ENCODE results near the gene AUTS2.
"Not testable (repeated sequence)": the region's sequence is repeated elsewhere in the genome, so short reads cannot be mapped to it uniquely, and the experiment has no call there.

Gene AUTS2

GRCh38 chr7:69761290-69761922, 163.1 kb downstream of the AUTS2 start:
- DNase-seq (ENCODE audit: low spot score) = no peak

- DNase-seq (ENCODE audit: low spot score) = no peak
These were observed 164.6 kb downstream of the AUTS2 start for GRCh38 chr7:69762821-69763352.

- DNase-seq (ENCODE audit: low spot score) = no peak
These were observed 165.2 kb downstream of the AUTS2 start for GRCh38 chr7:69763513-69763912.

GRCh38 chr7:69764147-69764546, 165.9 kb downstream of the AUTS2 start:
- no peak for DNase-seq (ENCODE audit: low spot score)

- no peak for DNase-seq (ENCODE audit: low spot score)
These were observed 166.4 kb downstream of the AUTS2 start for GRCh38 chr7:69764681-69765080.

GRCh38 chr7:69765879-69766278, 167.6 kb downstream of the AUTS2 start:
- no peak for DNase-seq (ENCODE audit: low spot score)

- no peak for DNase-seq (ENCODE audit: low spot score)
These were observed 170.8 kb downstream of the AUTS2 start for GRCh38 chr7:69768986-69769595.

GRCh38 chr7:69769826-69770225, 171.6 kb downstream of the AUTS2 start:
- no peak for DNase-seq (ENCODE audit: low spot score)

GRCh38 chr7:69770613-69771012, 172.3 kb downstream of the AUTS2 start:
- no peak for DNase-seq (ENCODE audit: low spot score)

GRCh38 chr7:69772718-69773436, 174.6 kb downstream of the AUTS2 start:
- no peak for DNase-seq (ENCODE audit: low spot score)

GRCh38 chr7:69773535-69774225, 175.4 kb downstream of the AUTS2 start:
- DNase-seq (ENCODE audit: low spot score) = no peak

GRCh38 chr7:69775231-69775771, 177.0 kb downstream of the AUTS2 start:
- no peak for DNase-seq (ENCODE audit: low spot score)

- no peak for DNase-seq (ENCODE audit: low spot score)
These were observed 178.3 kb downstream of the AUTS2 start for GRCh38 chr7:69776611-69777010.

- DNase-seq (ENCODE audit: low spot score) = no peak
These were observed 179.9 kb downstream of the AUTS2 start for GRCh38 chr7:69778138-69778537.

GRCh38 chr7:69780379-69780778, 182.1 kb downstream of the AUTS2 start:
- DNase-seq (ENCODE audit: low spot score) = no peak

GRCh38 chr7:69781412-69781846, 183.2 kb downstream of the AUTS2 start:
- no peak for DNase-seq (ENCODE audit: low spot score)

GRCh38 chr7:69782917-69783684, 184.8 kb downstream of the AUTS2 start:
- DNase-seq (ENCODE audit: low spot score) = no peak

- DNase-seq (ENCODE audit: low spot score) = not testable (repeated sequence)
These were observed 187.9 kb downstream of the AUTS2 start for GRCh38 chr7:69786130-69786529.

- DNase-seq (ENCODE audit: low spot score) = no peak
These were observed 188.6 kb downstream of the AUTS2 start for GRCh38 chr7:69786730-69787395.

GRCh38 chr7:69787736-69788431, 189.6 kb downstream of the AUTS2 start:
- DNase-seq (ENCODE audit: low spot score) = no peak
